NOMO-1 treated with DMSO at 0.1 percent for 48 hours (cell line): ENCODE measurements around the gene GNAI3.

ENCODE experiments used
- DNase-seq: peaks from one replicate; lab custom pipeline; 2025; ENCODE audit not compliant: unreplicated experiment; lab: John Stamatoyannopoulos, UW

GNAI3 gene

GRCh38 chr1:109622137-109622892 is 73.9 kb downstream of the GNAI3 start:
- no peak for DNase-seq

- DNase-seq, result no peak
These were observed 74.5 kb downstream of the GNAI3 start for GRCh38 chr1:109622895-109623294.

- DNase-seq, result no peak
These were observed 75.3 kb downstream of the GNAI3 start for GRCh38 chr1:109623601-109624161.

- DNase-seq, result peak; percentile 32
These were observed 76.0 kb downstream of the GNAI3 start for GRCh38 chr1:109624201-109625010.

DNA sequence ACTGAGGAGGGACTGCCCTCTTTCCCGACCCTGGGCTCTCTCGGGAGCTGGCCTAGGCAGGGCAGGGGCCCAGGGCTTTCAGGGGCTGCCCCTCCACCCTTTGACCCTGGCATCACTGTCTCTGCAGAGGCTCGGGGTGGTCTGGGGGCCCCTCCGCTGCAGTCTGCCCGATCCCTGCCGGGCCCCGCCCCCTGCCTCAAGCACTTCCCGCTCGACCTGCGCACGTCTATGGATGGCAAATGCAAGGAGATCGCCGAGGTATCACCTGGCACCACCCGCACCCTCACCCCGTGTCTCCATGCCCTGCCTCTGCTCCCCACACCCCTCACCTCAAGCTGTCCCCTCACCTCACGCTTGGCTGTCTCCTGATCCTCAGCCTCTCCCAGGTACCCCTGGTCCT is 76.8 kb downstream of the GNAI3 start:
- DNase-seq, result no peak

DNA sequence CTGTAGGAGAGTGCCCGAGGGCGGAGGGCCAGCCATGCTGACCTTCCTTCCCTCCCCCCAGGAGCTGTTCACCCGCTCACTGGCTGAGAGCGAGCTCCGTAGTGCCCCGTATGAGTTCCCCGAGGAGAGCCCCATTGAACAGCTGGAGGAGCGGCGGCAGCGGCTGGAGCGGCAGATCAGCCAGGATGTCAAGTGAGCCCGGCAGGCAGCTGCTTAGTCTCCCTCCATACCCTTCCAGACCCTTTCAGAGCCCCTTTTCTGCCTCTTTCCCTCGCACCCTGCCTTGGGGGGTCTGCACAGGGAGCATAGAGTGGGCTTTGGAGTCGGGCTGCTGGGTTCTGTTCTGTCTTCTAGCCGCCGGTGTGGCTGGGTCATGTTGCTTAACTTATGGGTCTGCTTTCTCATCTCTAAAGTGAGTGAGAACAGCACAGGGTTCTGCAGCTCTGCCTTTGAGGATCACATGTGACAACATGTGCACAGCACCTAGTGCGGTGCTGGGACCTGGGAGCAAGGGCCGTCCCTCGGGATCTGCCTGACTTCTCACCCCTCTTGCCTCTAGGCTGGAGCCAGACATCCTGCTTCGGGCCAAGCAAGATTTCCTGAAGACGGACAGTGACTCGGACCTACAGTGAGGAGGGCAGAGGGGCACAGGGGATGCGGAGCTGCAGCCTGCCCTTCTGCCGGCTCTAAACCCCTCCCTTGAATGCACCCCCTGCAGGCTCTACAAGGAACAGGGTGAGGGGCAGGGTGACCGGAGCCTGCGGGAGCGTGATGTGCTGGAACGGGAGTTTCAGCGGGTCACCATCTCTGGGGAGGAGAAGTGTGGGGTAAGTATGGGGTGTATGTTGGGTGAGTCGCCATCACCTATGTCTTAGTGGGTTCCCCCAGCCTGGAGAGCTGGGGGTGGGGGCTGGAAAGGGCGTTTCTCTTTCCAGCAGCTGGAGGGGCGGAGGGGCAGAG is 77.5 kb downstream of the GNAI3 start:
- no peak for DNase-seq

- DNase-seq, result no peak
These were observed 78.4 kb downstream of the GNAI3 start for GRCh38 chr1:109626682-109627408.

DNA sequence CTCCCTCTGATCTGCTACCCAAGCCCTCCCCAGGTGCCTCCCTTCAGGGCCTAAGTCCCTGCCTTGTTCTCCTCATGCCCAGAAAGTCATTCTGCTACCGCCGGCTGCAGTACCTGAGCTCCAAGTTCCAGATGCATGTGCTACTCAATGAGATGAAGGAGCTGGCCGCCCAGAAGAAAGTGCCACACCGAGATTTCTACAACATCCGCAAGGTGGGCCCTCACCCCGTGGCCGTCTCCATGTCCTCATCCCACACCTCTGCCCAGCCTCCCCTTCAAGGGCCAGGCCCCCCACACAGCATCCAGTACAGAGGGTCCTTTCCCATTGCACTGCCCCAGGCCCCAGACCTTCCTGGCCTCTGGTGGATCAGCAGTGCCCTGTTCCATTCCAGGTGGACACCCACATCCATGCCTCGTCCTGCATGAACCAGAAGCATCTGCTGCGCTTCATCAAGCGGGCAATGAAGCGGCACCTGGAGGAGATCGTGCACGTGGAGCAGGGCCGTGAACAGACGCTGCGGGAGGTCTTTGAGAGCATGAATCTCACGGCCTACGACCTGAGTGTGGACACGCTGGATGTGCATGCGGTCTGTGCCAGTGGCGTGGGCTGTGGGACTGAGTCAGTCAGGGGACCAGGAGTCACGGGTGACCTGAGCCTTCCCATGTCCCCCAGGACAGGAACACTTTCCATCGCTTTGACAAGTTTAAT is 79.4 kb downstream of the GNAI3 start:
- DNase-seq, result no peak

DNA sequence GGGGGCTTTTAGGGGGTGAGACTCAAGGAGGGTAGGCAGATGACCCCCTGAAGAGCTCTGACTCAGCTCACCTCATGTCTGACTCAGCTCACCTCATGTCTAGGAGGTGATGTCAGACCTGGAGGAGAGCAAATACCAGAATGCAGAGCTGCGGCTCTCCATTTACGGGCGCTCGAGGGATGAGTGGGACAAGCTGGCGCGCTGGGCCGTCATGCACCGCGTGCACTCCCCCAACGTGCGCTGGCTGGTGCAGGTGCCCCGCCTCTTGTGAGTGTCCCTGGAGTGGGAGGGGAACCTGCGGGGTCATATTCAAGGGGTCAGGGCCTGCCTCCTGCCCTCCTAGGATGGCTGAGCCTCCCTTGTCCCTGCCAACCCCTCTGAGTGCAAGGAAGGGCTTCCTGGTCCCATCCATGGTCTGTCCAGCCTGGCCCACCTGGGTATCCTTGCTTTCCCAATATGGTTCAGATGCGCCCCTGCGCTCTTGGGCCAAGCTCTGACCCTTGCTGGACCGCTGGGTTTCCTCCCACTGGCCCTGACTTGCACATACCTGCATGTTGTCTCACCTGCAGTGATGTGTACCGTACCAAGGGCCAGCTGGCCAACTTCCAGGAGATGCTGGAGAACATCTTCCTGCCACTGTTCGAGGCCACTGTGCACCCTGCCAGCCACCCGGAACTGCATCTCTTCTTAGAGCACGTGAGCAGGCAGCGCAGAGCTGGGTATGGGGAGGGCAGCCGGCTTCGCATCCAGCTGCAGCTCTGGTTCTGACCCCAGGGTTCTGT is 80.3 kb downstream of the GNAI3 start:
- DNase-seq, result no peak

DNA sequence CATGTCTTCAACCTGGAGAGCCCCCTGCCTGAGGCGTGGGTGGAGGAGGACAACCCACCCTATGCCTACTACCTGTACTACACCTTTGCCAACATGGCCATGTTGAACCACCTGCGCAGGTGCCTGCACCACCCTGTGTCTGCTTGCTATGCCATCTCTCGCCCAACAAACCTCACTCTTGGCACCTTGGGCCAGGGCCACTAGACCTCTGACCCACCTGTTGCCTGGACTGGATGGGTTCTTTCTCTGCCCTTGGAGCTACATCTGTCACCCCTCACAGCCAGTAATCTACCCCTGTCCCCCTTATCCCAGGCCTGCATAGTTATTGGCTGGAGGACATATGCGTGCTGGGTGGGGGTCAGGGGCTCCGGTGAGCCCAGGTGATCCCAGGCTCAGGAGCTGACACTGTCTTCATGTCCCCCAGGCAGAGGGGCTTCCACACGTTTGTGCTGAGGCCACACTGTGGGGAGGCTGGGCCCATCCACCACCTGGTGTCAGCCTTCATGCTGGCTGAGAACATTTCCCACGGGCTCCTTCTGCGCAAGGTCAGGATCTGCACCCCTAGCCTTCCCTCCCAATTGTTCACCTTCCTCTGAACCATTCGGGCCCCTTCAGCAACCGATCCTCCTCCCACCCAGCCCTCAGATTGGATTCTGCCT is 81.1 kb downstream of the GNAI3 start:
- no peak for DNase-seq

- DNase-seq, result no peak
These were observed 81.9 kb downstream of the GNAI3 start for GRCh38 chr1:109630081-109630897.

GRCh38 chr1:109630898-109631512 is 82.6 kb downstream of the GNAI3 start:
- DNase-seq, result no peak

GRCh38 chr1:109631513-109632505 is 83.4 kb downstream of the GNAI3 start:
- DNase-seq, result no peak

- no peak for DNase-seq
These were observed 84.4 kb downstream of the GNAI3 start for GRCh38 chr1:109632671-109633346.

DNA sequence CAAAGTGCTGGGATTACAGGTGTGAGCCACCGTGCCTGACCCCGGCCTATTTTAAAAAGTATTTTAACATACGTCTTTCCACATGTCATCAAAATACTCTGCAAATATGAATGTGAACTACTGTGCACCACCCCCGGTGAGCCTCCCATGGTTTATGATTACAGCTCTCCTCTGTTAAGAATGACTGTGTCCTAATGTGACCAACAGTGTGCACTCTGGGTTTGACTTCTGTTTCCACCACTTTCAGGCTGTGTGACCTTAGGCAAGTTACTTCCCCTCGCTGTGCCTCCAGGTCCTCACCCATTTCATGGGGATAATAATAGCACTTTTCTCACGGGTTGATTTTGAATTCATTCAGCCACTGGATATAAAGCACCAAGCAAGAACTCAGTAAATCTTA is 85.9 kb downstream of the GNAI3 start:
- DNase-seq, result no peak
